Lower leg skin (tissue), 4 donors: ENCODE data around the gene ELF4. TPM values are rescaled to one million over a fixed set of nuclear protein-coding genes. Genes with fewer than 3 reads are reported as not detected.
A peak's percentile ranks its signal among the peaks of the same experiment; 100 is the strongest.

Experiments used
- DNase-seq, 2 donors: peaks; one replicate each; pipeline ENCODE4 v3.0.0-alpha.2; 2019; ENCODE audit warnings: low spot score in 2 of 2
- H3K4me3 ChIP-seq: fragments of 200-600 bp; sonication (generic); 2 replicates; pipeline ENCODE4 v1.5.1; 2017; ENCODE audit warnings: mild to moderate bottlenecking, low read depth; ENCODE audit not compliant: poor library complexity, severe bottlenecking
- POLR2A ChIP-seq, 2 donors: fragments of 450-650 bp; IDR thresholded peaks; one replicate each; pipeline ENCODE4 v1.6.1; 2016 to 2017; ENCODE audit warnings: antibody characterized with exemption in 2 of 2, mild to moderate bottlenecking in 1 of 2, moderate library complexity in 1 of 2
- WGBS, 2 donors: methylation state at CpG; one replicate each; pipeline ENCODE4 v1.1.5; 2018; 5-methylcytosine and 5-hydroxymethylcytosine counted together
- intact Hi-C: fragments of 100-400 bp; cut with DNase I; formaldehyde crosslinking; loops from one replicate; pipeline ENCODE4 v1.15.0; 2023; ENCODE audit warnings: low total_unique reads
- total RNA-seq, 4 donors: library from RNA; depleted of rRNA; stranded (reverse); fragments of >200 nt; gene quantifications; one replicate each; pipeline ENCODE4 v1.1.0, GENCODE V29; 2016
- TF ChIP-seq, protein P1 (sequence below), 3 donors: fragments of 450-650 bp; IDR thresholded peaks; one replicate each; pipeline ENCODE4 v1.5.1; 2016; ENCODE audit warnings: antibody characterized with exemption in 3 of 3, mild to moderate bottlenecking in 3 of 3, moderate library complexity in 2 of 3

ELF4 gene
- total RNA-seq, 4 donors from 2014 or later: 10.8 to 19.1 (median 16.4) TPM

DNA sequence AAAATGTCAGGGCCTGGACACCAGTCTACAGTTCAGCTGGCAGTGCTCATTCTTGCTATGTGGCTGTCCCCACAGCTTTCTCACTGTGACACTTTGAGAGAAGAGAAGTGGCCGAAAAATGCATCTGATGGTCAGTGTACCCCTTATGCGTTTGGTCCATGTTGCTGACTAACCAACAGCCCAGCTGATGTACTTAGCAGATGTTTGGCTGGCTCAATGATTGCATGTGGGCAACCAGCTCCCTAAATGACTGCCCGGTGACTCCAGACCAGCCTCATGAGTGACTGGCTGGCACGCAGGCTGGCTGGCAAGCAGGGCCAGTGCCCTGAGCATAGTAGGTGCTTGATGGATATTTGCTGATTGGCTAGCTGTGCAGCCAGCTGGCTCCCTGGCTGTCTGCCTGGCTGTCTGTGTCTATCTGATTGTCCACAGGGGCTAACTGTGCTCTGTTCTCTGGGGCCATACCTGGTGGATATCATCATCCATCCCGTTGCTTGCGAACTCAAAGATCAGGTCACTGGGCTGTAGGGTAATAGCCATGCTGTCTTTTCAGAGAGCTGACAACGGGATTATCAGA, 29.4 kb downstream of the ELF4 start:
- 78 to 81% methylated on average over 5 to 7 of the region's 7 CpGs for WGBS, 2 donors
- intact Hi-C loops: loop anchor here (5.0 kb wide), 1 partner anchor 111 kb away; no protein-coding TSS in a partner anchor
- DNase-seq: no peak
- H3K4me3 ChIP-seq: no peak overlapping the region
- TF ChIP-seq POLR2A (IDR thresholded peaks at IDR 0.05): no peak
- TF ChIP-seq, protein P1, sequence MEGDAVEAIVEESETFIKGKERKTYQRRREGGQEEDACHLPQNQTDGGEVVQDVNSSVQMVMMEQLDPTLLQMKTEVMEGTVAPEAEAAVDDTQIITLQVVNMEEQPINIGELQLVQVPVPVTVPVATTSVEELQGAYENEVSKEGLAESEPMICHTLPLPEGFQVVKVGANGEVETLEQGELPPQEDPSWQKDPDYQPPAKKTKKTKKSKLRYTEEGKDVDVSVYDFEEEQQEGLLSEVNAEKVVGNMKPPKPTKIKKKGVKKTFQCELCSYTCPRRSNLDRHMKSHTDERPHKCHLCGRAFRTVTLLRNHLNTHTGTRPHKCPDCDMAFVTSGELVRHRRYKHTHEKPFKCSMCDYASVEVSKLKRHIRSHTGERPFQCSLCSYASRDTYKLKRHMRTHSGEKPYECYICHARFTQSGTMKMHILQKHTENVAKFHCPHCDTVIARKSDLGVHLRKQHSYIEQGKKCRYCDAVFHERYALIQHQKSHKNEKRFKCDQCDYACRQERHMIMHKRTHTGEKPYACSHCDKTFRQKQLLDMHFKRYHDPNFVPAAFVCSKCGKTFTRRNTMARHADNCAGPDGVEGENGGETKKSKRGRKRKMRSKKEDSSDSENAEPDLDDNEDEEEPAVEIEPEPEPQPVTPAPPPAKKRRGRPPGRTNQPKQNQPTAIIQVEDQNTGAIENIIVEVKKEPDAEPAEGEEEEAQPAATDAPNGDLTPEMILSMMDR (IDR thresholded peaks at IDR 0.05): no peak

DNA sequence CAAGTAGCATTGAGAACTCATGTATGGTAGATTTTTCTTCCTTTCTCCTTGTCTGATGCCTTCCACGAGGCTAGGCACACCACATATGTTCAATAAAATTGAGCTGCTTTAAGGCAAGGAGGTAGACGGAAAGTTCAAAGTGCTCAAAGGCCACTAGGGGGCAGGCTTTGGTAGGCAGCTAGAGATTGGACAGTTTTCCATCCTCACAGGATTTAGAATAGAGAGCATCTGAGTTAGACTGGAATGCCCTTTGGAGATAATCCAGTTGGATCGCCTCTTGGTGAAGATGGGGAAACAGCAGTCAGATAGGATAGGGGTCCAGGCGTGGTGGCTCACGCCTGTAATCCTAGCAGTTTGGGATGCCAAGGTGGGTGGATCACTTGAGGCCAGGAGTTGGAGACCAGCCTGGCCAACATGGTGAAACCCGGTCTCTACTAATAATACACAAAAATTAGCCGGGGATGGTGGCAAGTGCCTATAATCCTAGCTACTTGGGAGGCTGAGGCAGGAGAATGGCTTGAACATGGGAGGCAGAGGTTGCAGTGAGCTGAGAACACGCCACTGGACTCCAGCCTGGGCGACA, 30.4 kb downstream of the ELF4 start:
- DNase-seq: peak; percentile 53 to 93
- WGBS, 2 donors: 29 to 39% methylated on average over 8 to 9 of the region's 9 CpGs
- H3K4me3 ChIP-seq: no peak overlapping the region
- intact Hi-C loops: loop anchor here (5.0 kb wide), 1 partner anchor 112 kb away; no protein-coding TSS in a partner anchor
- no peak for TF ChIP-seq POLR2A (IDR thresholded peaks at IDR 0.05)
- TF ChIP-seq, protein P1 (IDR thresholded peaks at IDR 0.05): peak in 1 of 3 donors; percentile 60

DNA sequence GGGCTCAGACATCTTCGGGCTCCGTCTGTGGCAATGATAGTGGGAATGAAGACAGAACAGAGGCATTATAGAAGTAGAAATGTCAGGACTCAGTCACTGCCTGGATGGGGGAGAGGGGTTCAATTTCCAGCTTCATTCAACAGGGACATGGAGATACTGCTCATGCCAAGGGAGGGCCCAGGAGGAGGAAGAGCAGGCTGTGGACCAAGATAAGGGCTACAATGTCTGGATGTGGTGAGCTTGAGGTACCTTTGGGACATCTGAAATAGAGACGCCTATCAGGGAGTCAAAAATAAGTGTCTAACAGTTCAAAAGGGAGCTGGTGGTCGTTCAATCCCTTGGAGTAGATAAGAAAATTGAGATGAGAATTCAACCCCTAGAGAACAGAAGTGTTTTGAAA, 34.5 kb downstream of the ELF4 start:
- TF ChIP-seq, protein P1 (IDR thresholded peaks at IDR 0.05): no peak
- no peak for TF ChIP-seq POLR2A (IDR thresholded peaks at IDR 0.05)
- intact Hi-C loops: no loop called here
- no peak for DNase-seq
- WGBS, 2 donors: 82 to 90% methylated on average over 4 of the region's 4 CpGs
- H3K4me3 ChIP-seq: no peak overlapping the region

DNA sequence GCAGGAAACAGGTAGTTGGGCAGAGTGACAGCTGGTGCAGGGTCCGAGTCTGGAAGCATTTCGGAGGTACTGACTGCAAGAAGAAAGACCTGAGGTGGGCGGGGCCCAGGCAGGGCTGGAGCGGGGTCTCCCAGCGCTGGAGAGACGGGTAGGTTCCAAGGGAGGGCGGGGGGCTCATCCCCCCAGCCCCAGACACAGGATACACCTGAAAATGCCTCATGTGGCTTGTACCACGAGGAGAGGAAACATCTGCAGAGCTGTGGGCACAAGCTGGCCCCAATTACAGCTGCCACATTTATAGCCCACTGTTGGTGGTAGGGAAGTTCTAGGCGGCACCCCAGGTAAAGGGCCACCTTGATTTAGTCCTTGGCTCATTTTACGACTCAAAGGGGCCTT, 38.0 kb downstream of the ELF4 start:
- WGBS, 2 donors: 68 to 87% methylated on average over 10 of the region's 10 CpGs
- DNase-seq: no peak
- intact Hi-C loops: no loop called here
- TF ChIP-seq, protein P1 (IDR thresholded peaks at IDR 0.05): no peak
- no peak for TF ChIP-seq POLR2A (IDR thresholded peaks at IDR 0.05)
- no peak overlapping the region for H3K4me3 ChIP-seq

DNA sequence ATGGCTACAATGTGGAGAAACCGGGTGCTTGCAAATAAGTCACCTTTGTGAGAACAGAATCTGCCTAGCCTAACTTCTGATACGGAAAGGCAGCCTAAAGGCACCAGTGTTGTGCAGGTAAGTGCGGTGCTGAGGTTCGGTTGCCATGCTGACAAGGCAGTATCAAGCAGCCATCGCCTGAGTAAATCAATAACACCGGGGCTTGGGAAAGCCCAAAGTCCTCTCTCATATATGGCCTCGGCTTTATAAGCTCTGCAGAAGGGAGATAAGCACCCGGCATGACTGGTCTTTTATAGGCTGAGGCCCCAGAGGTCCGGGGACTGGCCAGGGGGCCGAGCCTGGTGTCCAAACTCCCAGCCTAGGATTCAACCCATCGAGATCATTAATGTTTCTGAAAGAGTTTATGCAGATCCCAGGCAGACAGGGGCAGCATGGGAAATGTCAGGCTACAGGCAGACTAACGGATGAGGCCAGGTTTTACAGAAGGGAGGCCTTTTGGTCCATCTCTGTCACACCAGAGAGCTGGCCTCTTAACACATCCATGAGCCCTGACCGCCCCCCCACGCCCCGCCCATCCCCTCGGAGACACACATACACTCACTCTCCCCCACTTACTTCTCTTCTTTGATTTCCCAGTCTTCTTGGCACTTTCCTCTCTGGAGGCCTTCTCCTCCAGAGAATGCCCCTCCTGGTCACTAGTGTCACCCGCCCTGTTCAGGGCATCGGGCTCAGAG, 38.5 kb downstream of the ELF4 start:
- DNase-seq: no peak
- 79 to 88% methylated on average over 12 to 18 of the region's 18 CpGs for WGBS, 2 donors
- H3K4me3 ChIP-seq: no peak overlapping the region
- TF ChIP-seq POLR2A (IDR thresholded peaks at IDR 0.05): no peak
- TF ChIP-seq, protein P1 (IDR thresholded peaks at IDR 0.05): no peak
- intact Hi-C loops: no loop called here
